Activated CD4-positive, alpha-beta T cell treated with anti-CD3 and anti-CD28 coated beads for 4 hours (primary cell): ENCODE data around the gene SMAGP.
"Not testable (repeated sequence)": the region's sequence is repeated elsewhere in the genome, so short reads cannot be mapped to it uniquely, and the experiment has no call there.

Experiments used
- DNase-seq, 2 donors: peaks; one replicate each; pipeline ENCODE4 v3.0.0-alpha.2; 2020

Gene SMAGP

GRCh38 chr12:51270067-51270950 lies at the start of gene SMAGP:
Gene SMAGP (minus strand): TSS chr12:51270415. CDS start chr12:51269278, 1,137 bp downstream.
- peak; percentile 22 to 49 for DNase-seq

- peak; percentile 22 to 27 for DNase-seq
Observed at GRCh38 chr12:51318846-51319599, 48.8 kb upstream of the SMAGP start.

- DNase-seq, result peak in 1 of 2 donors; percentile 18
Observed at GRCh38 chr12:51318057-51318806, 48.0 kb upstream of the SMAGP start.

GRCh38 chr12:51311389-51311788 lies 41.2 kb upstream of the SMAGP start:
- DNase-seq, result no peak

GRCh38 chr12:51307655-51308593 lies 37.7 kb upstream of the SMAGP start:
- no peak for DNase-seq

- DNase-seq, result no peak
Observed at GRCh38 chr12:51306507-51306906, 36.3 kb upstream of the SMAGP start.

GRCh38 chr12:51300768-51301167 lies 30.6 kb upstream of the SMAGP start:
- not testable (repeated sequence) for DNase-seq

- no peak for DNase-seq
Observed at GRCh38 chr12:51295651-51296050, 25.4 kb upstream of the SMAGP start.

GRCh38 chr12:51294097-51294496 lies 23.9 kb upstream of the SMAGP start:
- not testable (repeated sequence) for DNase-seq

GRCh38 chr12:51293696-51294095 lies 23.5 kb upstream of the SMAGP start:
- no peak for DNase-seq

- not testable (repeated sequence) for DNase-seq
Observed at GRCh38 chr12:51291603-51292513, 21.6 kb upstream of the SMAGP start.

- DNase-seq, result no peak
Observed at GRCh38 chr12:51285843-51286242, 15.6 kb upstream of the SMAGP start.

GRCh38 chr12:51281202-51281924 lies 11.1 kb upstream of the SMAGP start:
- DNase-seq, result no peak

GRCh38 chr12:51275088-51275487 lies 4.9 kb upstream of the SMAGP start:
- no peak for DNase-seq

GRCh38 chr12:51272810-51273209 lies 2.6 kb upstream of the SMAGP start:
- DNase-seq, result not testable (repeated sequence)

GRCh38 chr12:51270951-51271518 lies 820 bp upstream of the SMAGP start:
- DNase-seq, result no peak

- DNase-seq, result peak; percentile 63 to 68
Observed at GRCh38 chr12:51269174-51270066, 795 bp downstream of the SMAGP start.

- no peak for DNase-seq
Observed at GRCh38 chr12:51265024-51265423, 5.2 kb downstream of the SMAGP start.

- DNase-seq, result no peak
Observed at GRCh38 chr12:51264297-51264696, 5.9 kb downstream of the SMAGP start.
